DND-41 (cell line): ENCODE measurements around the gene TNFAIP8.

Experiments used
- ATAC-seq: fragments of 200-7000 bp; cut with Tn5 transposase; 3 replicates; pipeline ENCODE4 v1.9.1; 2021; ENCODE audit warnings: low read depth; ENCODE audit not compliant: insufficient read depth
- DNase-seq: peaks from one replicate; pipeline ENCODE4 v3.0.0-alpha.2; 2020
- H2AFZ ChIP-seq: 2 replicates; pipeline ENCODE4 v1.6.0; 2012; ENCODE audit warnings: low read depth, low read length
- H3K27ac ChIP-seq: 2 replicates; pipeline ENCODE4 v1.5.1; 2012; ENCODE audit warnings: low read length, inconsistent platforms
- H3K27me3 ChIP-seq: fragments of 200-600 bp; sonication (generic); 2 replicates; pipeline ENCODE4 v1.6.0; 2012; ENCODE audit warnings: low read length, mild to moderate bottlenecking, inconsistent platforms; ENCODE audit not compliant: insufficient read depth, poor library complexity
- H3K36me3 ChIP-seq: 2 replicates; pipeline ENCODE4 v1.5.1; 2012; ENCODE audit warnings: low read length, inconsistent platforms; ENCODE audit not compliant: insufficient read depth
- H3K4me1 ChIP-seq: 2 replicates; pipeline ENCODE4 v1.5.1; 2012; ENCODE audit warnings: mild to moderate bottlenecking, low read length; ENCODE audit not compliant: insufficient read depth
- H3K4me2 ChIP-seq: 2 replicates; pipeline ENCODE4 v1.6.0; 2012; ENCODE audit warnings: mild to moderate bottlenecking, moderate library complexity, low read length, inconsistent platforms; ENCODE audit not compliant: insufficient read depth
- H3K4me3 ChIP-seq, 2 experiments: fragments of 200-600 bp in 1 of 2; shearing (Covaris generic) in 1 of 2; 2 replicates each; pipeline ENCODE4 v1.5.1; 2012 to 2016; ENCODE audit warnings: inconsistent platforms in 2 of 2, low read length in 2 of 2, mild to moderate bottlenecking in 2 of 2, low read depth in 1 of 2, moderate library complexity in 1 of 2
- H3K79me2 ChIP-seq: 2 replicates; pipeline ENCODE4 v1.6.0; 2012; ENCODE audit warnings: low read length, inconsistent platforms; ENCODE audit not compliant: insufficient read depth
- H3K9ac ChIP-seq: 2 replicates; pipeline ENCODE4 v1.6.0; 2012; ENCODE audit warnings: low read depth, mild to moderate bottlenecking, inconsistent platforms, low read length, moderate library complexity
- H3K9me3 ChIP-seq: 2 replicates; pipeline ENCODE4 v1.5.1; 2012; ENCODE audit warnings: low read length, moderate library complexity, mild to moderate bottlenecking, inconsistent platforms; ENCODE audit not compliant: insufficient read depth, severe bottlenecking
- H4K20me1 ChIP-seq: 2 replicates; pipeline ENCODE4 v1.6.0; 2012; ENCODE audit warnings: low read length; ENCODE audit not compliant: insufficient read depth
- EZH2 ChIP-seq: IDR thresholded peaks from 3 replicates; pipeline ENCODE4 v1.6.1; 2012; ENCODE audit warnings: borderline replicate concordance, low read depth, mild to moderate bottlenecking, moderate library complexity, low read length, inconsistent platforms; ENCODE audit not compliant: severe bottlenecking
- TF ChIP-seq, protein P1 (sequence below): IDR thresholded peaks from 2 replicates; pipeline ENCODE4 v1.5.1; 2012; ENCODE audit warnings: borderline replicate concordance, low read length, moderate library complexity, mild to moderate bottlenecking; ENCODE audit not compliant: poor library complexity, severe bottlenecking; ENCODE audit errors: extremely low read depth

TNFAIP8 gene

DNA sequence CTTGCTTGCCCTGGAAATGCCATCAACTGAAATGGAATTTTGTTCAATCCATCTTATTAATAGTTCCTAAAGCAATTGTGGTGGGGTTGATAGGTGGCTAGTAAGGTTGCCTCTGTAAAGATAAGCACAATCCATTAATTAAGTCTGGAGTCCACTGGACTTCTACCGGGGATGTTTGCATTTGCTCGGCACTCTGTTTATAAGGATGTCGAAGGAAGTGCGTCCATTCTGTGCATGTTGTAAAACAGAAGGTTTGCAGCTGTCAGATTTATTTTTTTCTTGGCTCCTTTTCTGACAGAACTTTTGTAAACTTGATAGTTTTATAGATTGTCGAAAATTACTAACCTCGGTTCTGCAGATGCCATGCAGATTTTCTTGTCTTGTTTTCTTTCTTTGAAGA, 12.8 kb upstream of the TNFAIP8 start:
- H3K27ac ChIP-seq = no peak overlapping the region
- no peak overlapping the region for H2AFZ ChIP-seq
- H3K9ac ChIP-seq = no peak overlapping the region

GRCh38 chr5:119343766-119344165, 12.1 kb upstream of the TNFAIP8 start:
- Histone ChIP-seq H3K27ac (no peak overlapping the region), H3K4me2 (no peak overlapping the region), H3K9ac (no peak overlapping the region), H2AFZ (no peak overlapping the region), H3K4me3 (no peak overlapping the region), H3K36me3 (peaks cover 14% of the 10 kb centered on the region), H3K9me3 (no peaks in the 10 kb centered on the region), H4K20me1 (peaks cover 25% of the 10 kb centered on the region), H3K79me2 (peaks cover 99% of the 10 kb centered on the region), H3K27me3 (no peaks in the 10 kb centered on the region), H3K4me1 (peaks cover 24% of the 10 kb centered on the region)
- no peak for TF ChIP-seq EZH2
- TF ChIP-seq, protein P1, sequence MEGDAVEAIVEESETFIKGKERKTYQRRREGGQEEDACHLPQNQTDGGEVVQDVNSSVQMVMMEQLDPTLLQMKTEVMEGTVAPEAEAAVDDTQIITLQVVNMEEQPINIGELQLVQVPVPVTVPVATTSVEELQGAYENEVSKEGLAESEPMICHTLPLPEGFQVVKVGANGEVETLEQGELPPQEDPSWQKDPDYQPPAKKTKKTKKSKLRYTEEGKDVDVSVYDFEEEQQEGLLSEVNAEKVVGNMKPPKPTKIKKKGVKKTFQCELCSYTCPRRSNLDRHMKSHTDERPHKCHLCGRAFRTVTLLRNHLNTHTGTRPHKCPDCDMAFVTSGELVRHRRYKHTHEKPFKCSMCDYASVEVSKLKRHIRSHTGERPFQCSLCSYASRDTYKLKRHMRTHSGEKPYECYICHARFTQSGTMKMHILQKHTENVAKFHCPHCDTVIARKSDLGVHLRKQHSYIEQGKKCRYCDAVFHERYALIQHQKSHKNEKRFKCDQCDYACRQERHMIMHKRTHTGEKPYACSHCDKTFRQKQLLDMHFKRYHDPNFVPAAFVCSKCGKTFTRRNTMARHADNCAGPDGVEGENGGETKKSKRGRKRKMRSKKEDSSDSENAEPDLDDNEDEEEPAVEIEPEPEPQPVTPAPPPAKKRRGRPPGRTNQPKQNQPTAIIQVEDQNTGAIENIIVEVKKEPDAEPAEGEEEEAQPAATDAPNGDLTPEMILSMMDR = no peak
- ATAC-seq = no peak
- DNase-seq = no peak

More for the DNA sequence above, 12.8 kb upstream of the TNFAIP8 start:
- H3K27me3 ChIP-seq = no peaks in the 10 kb centered on the region
- no peak for TF ChIP-seq EZH2
- TF ChIP-seq, protein P1 = no peak
- H3K4me1 ChIP-seq = peaks cover 32% of the 10 kb centered on the region
- no peak overlapping the region for H3K4me3 ChIP-seq
- no peak overlapping the region for H3K4me2 ChIP-seq
- no peaks in the 10 kb centered on the region for H3K9me3 ChIP-seq
- H4K20me1 ChIP-seq = peaks cover 32% of the 10 kb centered on the region
- no peak for ATAC-seq
- peaks cover 14% of the 10 kb centered on the region for H3K36me3 ChIP-seq
- DNase-seq = no peak
- peaks cover 100% of the 10 kb centered on the region for H3K79me2 ChIP-seq

- Histone ChIP-seq H3K79me2 (peaks cover 99% of the 10 kb centered on the region), H2AFZ (no peak overlapping the region), H3K27me3 (no peaks in the 10 kb centered on the region), H3K4me1 (peaks cover 20% of the 10 kb centered on the region), H3K9ac (no peak overlapping the region), H3K4me3 (no peak overlapping the region), H3K36me3 (peaks cover 14% of the 10 kb centered on the region), H3K9me3 (no peaks in the 10 kb centered on the region), H4K20me1 (peaks cover 26% of the 10 kb centered on the region), H3K4me2 (no peak overlapping the region), H3K27ac (no peak overlapping the region)
- no peak for DNase-seq
- no peak for ATAC-seq
- TF ChIP-seq EZH2 = no peak
- TF ChIP-seq, protein P1 = no peak
Measured at GRCh38 chr5:119344231-119344630, 11.6 kb upstream of the TNFAIP8 start.

DNA sequence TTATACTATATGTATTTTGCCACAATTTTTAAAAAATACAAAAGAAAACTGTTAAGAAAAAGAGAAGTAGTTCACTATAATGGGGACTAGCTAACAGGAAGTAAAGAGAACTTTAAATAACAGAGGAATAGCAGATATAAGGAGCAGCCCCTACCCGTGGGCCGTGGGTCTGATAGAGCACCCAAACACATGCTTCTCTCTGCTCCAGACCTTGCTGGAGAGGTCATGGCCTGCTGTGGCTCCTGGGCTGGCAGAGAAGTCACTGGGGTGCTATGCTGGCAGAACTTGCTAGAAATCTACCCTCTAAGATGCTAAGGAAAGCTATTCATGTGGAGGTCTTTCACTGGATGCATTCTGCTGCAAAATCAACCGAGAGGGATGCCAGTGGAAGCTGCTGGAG, 10.0 kb upstream of the TNFAIP8 start:
- Histone ChIP-seq H4K20me1 (peaks cover 29% of the 10 kb centered on the region), H3K27me3 (no peaks in the 10 kb centered on the region), H3K9ac (no peak overlapping the region), H3K4me2 (no peak overlapping the region), H3K9me3 (no peaks in the 10 kb centered on the region), H3K36me3 (peaks cover 16% of the 10 kb centered on the region), H3K27ac (no peak overlapping the region), H3K4me3 (no peak overlapping the region), H2AFZ (no peak overlapping the region), H3K4me1 (peaks cover 4% of the 10 kb centered on the region), H3K79me2 (peaks cover 99% of the 10 kb centered on the region)
- ATAC-seq (no peak), DNase-seq (no peak)
- no peak for TF ChIP-seq EZH2
- TF ChIP-seq, protein P1 = no peak
